GM15510 (cell line): ENCODE data around the gene LIX1L.

Experiments
- POLR2A ChIP-seq: IDR thresholded peaks from 3 replicates; pipeline ENCODE4 v1.6.1; 2011; ENCODE audit warnings: borderline replicate concordance; ENCODE audit not compliant: insufficient read length; ENCODE audit errors: extremely low read depth

The LIX1L gene

DNA sequence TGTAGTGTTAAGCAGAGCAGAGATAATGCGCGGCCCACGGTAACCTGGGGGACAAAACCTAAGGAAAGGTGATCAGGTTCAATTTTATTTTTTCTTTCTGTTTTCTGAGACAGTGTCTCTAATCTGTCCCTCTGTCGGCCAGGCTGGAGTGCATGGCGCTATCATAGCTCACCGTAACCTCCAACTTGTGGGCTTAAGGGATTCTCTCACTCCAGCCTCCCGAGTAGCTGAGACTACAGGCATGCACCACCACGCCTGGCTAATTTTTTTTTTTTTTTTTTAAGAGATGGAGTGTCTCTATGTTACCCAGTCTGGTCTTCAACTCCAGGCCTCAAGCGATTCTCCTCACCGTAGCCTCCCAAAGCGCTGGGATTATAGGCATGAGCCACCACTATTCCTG lies 71.4 kb downstream of the LIX1L start:
- no peak for TF ChIP-seq POLR2A

DNA sequence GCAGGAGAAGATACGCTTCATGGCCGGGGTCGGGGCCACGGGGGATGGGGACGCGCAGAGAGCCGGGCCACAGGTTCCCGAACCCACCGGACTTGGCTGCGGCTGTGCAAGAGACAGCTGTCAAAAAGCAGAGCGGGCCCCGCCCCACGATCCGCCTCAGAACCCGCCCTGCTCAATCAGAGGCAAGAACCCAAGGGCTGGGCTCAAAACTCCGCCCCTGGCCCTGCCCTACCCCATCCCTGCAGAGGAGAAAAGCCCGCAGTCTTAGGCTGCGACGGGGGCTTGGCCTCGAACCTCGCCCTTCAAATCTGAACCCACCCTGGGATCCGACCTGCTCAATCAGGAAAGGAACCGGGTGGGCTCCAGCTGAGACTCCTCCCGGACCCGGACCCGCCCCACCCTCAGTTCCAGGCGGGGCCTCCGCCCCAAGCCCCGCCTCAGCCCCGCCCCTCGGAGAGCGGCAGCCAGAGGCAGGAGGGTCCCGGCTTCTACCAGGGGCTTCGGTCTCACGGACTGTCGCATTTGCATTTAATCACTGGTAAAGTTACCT lies 72.0 kb downstream of the LIX1L start, which contains the start of gene ANKRD35:
Gene ANKRD35, minus strand, starts transcription at position 129 of the 550 bp plus-strand sequence. Its CDS starts 108 bp downstream, at position 21.
- no peak for TF ChIP-seq POLR2A

DNA sequence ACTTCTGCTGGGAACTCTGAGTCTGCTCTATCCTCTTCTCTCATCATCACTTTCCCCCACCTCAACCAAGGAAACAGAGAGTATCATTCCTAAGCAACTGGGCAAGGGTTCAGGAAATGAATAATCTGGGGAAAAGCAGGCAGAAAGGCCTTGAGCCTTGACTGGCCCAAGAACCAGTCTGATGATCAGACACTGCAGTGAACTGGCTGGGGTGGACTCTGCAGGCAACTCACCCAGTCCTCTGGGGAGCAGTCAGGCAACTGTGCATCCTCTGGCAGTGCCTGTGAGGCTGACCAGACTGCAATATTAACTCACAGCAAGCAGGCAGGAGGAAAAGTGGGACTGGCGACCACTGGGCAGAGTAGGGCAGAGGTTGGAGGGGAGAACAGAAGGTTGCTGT lies 73.1 kb downstream of the LIX1L start:
- no peak for TF ChIP-seq POLR2A
